GM19240 (cell line): ENCODE results near the gene TGIF1.
"Not testable (repeated sequence)": the region's sequence is repeated elsewhere in the genome, so short reads cannot be mapped to it uniquely, and the experiment has no call there.

ENCODE experiments used
- DNase-seq: peaks from one replicate; pipeline ENCODE4 v3.0.0; 2011; ENCODE audit warnings: low spot score; ENCODE audit not compliant: insufficient read length

Gene TGIF1

GRCh38 chr18:3450012-3450798, at the start of gene TGIF1:
TSS of gene TGIF1 (plus strand) at chr18:3450172. CDS start at chr18:3450490, 318 bp downstream.
- DNase-seq = no peak

- DNase-seq = no peak
Observed at GRCh38 chr18:3400567-3401296, 49.2 kb upstream of the TGIF1 start.

GRCh38 chr18:3401669-3402620, 48.0 kb upstream of the TGIF1 start:
- peak; percentile 39 for DNase-seq

- DNase-seq = no peak
Observed at GRCh38 chr18:3402982-3403451, 47.0 kb upstream of the TGIF1 start.

- DNase-seq = no peak
Observed at GRCh38 chr18:3405713-3406112, 44.3 kb upstream of the TGIF1 start.

GRCh38 chr18:3408107-3408506, 41.9 kb upstream of the TGIF1 start:
- no peak for DNase-seq

- DNase-seq = no peak
Observed at GRCh38 chr18:3409811-3410210, 40.2 kb upstream of the TGIF1 start.

GRCh38 chr18:3410273-3410672, 39.7 kb upstream of the TGIF1 start:
- DNase-seq = no peak

- DNase-seq = not testable (repeated sequence)
Observed at GRCh38 chr18:3410876-3411275, 39.1 kb upstream of the TGIF1 start.

GRCh38 chr18:3411327-3411726, 38.6 kb upstream of the TGIF1 start:
- no peak for DNase-seq

- DNase-seq = no peak
Observed at GRCh38 chr18:3411854-3412268, 38.1 kb upstream of the TGIF1 start.

- not testable (repeated sequence) for DNase-seq
Observed at GRCh38 chr18:3412528-3412927, 37.4 kb upstream of the TGIF1 start.

GRCh38 chr18:3415110-3415509, 34.9 kb upstream of the TGIF1 start:
- DNase-seq = no peak

- no peak for DNase-seq
Observed at GRCh38 chr18:3418083-3418482, 31.9 kb upstream of the TGIF1 start.

- DNase-seq = no peak
Observed at GRCh38 chr18:3420919-3421279, 29.1 kb upstream of the TGIF1 start.

- DNase-seq = no peak
Observed at GRCh38 chr18:3422905-3423304, 27.1 kb upstream of the TGIF1 start.

- DNase-seq = no peak
Observed at GRCh38 chr18:3424280-3424890, 25.6 kb upstream of the TGIF1 start.

GRCh38 chr18:3425030-3425429, 24.9 kb upstream of the TGIF1 start:
- no peak for DNase-seq

- DNase-seq = no peak
Observed at GRCh38 chr18:3425446-3425845, 24.5 kb upstream of the TGIF1 start.

GRCh38 chr18:3426074-3426473, 23.9 kb upstream of the TGIF1 start:
- no peak for DNase-seq

- DNase-seq = no peak
Observed at GRCh38 chr18:3427944-3428343, 22.0 kb upstream of the TGIF1 start.
